ENCODE results near the gene LRMDA. TPM values are rescaled to one million over a fixed set of nuclear protein-coding genes. Genes with fewer than 3 reads are reported as not detected.

The LRMDA gene
- total and polyA plus RNA-seq, 4 experiments from 2014 or later: not detected

DNA sequence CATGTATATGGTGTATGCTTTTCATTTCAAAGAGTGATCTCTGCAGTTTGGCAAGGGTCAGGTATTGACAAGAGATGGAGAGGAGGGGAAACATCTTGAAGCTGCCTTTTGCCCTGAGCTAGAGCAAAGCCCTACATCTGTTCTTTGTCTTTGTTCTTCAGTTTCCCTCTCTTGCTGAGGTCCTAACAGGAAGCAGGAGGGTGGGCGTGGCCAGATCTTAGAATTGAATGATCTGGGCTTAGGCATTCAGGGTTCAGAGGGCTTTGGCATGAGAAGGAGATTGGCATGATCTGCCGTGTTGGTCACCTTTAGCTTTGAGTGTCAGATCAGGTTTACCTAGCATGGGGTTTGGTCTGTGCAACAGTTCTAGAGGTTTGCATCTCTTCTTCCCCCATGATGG is 41.3 kb downstream of the LRMDA start:
- Mint-ChIP-seq H3K9me3 (peaks cover 0 to 7% (median 0%) of the 10 kb centered on the region in 8 donors), H3K27ac (no peak overlapping the region), H3K27me3 (peaks cover 6 to 11% of the 10 kb centered on the region in 2 donors), H3K4me3 (no peak overlapping the region), H3K4me1 (no peaks in the 10 kb centered on the region), H3K36me3 (no peaks in the 10 kb centered on the region)
- H3K4me1 ChIP-seq (ENCODE audit: insufficient read depth, low read length): no peaks in the 10 kb centered on the region
- H3K36me3 ChIP-seq (ENCODE audit: insufficient read depth, low read length): no peaks in the 10 kb centered on the region
- ChIA-PET POLR2A (ENCODE audit: partially characterized antibody) (no interaction called here), CTCF (ENCODE audit: partially characterized antibody) (no interaction called here)
- DNase-seq: no peak
- no peak overlapping the region for H3K27ac ChIP-seq (ENCODE audit: low read depth, low read length)
- intact Hi-C loops (cut with micrococcal nuclease): no loop called here
- no peak overlapping the region for H3K4me3 ChIP-seq (ENCODE audit: low read length in 2 of 2)
- H3K9me3 ChIP-seq (ENCODE audit: control insufficient read depth in 1 of 2, low read length in 2 of 2): no peaks in the 10 kb centered on the region
- no peaks in the 10 kb centered on the region for H3K27me3 ChIP-seq (ENCODE audit: insufficient read depth, low read length)

DNA sequence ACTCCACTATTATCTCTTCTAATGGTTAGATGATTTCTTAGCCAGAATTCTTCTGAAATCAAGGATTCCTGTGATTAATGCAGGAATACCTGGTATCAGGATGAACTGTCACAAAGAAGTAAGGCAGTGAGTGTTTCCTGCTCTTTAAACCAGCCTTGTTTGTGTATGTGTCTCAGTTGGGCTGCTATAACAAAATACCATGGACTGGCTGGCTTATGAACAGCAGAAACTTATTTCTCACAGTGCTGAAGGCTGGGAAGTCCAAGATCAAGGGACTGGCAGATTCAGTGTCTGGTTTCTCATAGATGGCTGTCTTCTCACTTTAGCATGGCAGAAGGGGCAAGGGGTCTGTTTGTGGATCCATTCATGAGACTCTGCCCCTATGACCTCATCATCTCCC is 42.7 kb downstream of the LRMDA start:
- peaks cover 6 to 11% of the 10 kb centered on the region in 2 donors for H3K27me3 Mint-ChIP-seq
- Histone ChIP-seq H3K9me3 (ENCODE audit: control insufficient read depth in 1 of 2, low read length in 2 of 2) (no peaks in the 10 kb centered on the region), H3K4me3 (ENCODE audit: low read length in 2 of 2) (no peak overlapping the region), H3K36me3 (ENCODE audit: insufficient read depth, low read length) (no peaks in the 10 kb centered on the region), H3K27ac (ENCODE audit: low read depth, low read length) (no peak overlapping the region), H3K4me1 (ENCODE audit: insufficient read depth, low read length) (no peaks in the 10 kb centered on the region), H3K27me3 (ENCODE audit: insufficient read depth, low read length) (no peaks in the 10 kb centered on the region)
- H3K4me3 Mint-ChIP-seq: no peak overlapping the region
- ChIA-PET POLR2A (ENCODE audit: partially characterized antibody) (no interaction called here), CTCF (ENCODE audit: partially characterized antibody) (no interaction called here)
- no peak overlapping the region for H3K27ac Mint-ChIP-seq
- DNase-seq: no peak
- H3K36me3 Mint-ChIP-seq: no peaks in the 10 kb centered on the region
- no peaks in the 10 kb centered on the region for H3K4me1 Mint-ChIP-seq
- peaks cover 0 to 7% (median 0%) of the 10 kb centered on the region in 8 donors for H3K9me3 Mint-ChIP-seq
- intact Hi-C loops (cut with micrococcal nuclease): no loop called here

DNA sequence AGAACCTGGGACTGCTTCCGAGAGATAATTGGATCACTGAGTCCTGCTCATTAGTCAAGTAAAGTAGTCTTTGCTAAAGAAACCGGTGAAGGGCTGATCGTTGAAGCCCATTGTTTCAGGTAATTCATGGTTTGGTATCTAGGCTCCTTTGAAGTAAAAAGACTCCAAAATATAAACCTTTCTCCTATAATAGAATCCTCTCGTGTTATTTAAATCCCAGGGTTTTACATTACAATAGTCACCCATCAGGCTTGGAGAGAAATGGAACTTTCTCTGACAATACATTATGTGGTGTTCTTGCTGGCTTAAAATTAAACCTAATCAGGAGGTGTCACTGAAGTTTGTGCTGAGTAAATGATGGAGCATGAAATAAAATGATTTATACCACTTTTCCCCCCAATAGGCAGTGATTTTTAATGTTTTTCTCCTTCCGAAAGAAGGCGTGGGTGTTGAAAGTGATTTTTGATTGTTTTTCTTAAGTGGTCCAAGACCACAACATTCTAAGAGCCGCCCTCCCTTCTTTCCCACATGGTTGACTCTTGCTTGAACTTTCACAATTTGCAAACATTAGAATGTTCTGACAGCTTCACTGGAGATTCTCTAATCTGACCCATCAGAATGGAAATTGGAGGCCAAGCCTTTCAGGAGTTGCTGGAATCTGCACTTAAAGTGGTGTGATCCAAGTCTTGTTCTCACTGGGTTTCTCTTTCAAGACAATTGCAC is 44.2 kb downstream of the LRMDA start:
- H3K27me3 Mint-ChIP-seq: peaks cover 6 to 9% of the 10 kb centered on the region in 2 donors
- no peak for DNase-seq
- H3K4me3 ChIP-seq (ENCODE audit: low read length in 2 of 2): no peak overlapping the region
- ChIA-PET CTCF (ENCODE audit: partially characterized antibody) (no interaction called here), POLR2A (ENCODE audit: partially characterized antibody) (no interaction called here)
- no peaks in the 10 kb centered on the region for H3K36me3 ChIP-seq (ENCODE audit: insufficient read depth, low read length)
- intact Hi-C loops (cut with micrococcal nuclease): no loop called here
- H3K27ac Mint-ChIP-seq: no peak overlapping the region
- H3K4me1 Mint-ChIP-seq: no peaks in the 10 kb centered on the region
- no peaks in the 10 kb centered on the region for H3K4me1 ChIP-seq (ENCODE audit: insufficient read depth, low read length)
- H3K36me3 Mint-ChIP-seq: no peaks in the 10 kb centered on the region
- no peak overlapping the region for H3K4me3 Mint-ChIP-seq
- H3K27ac ChIP-seq (ENCODE audit: low read depth, low read length): no peak overlapping the region
- H3K9me3 ChIP-seq (ENCODE audit: control insufficient read depth in 1 of 2, low read length in 2 of 2): no peaks in the 10 kb centered on the region
- no peaks in the 10 kb centered on the region for H3K27me3 ChIP-seq (ENCODE audit: insufficient read depth, low read length)
- H3K9me3 Mint-ChIP-seq: peaks cover 0 to 7% (median 0%) of the 10 kb centered on the region in 8 donors

DNA sequence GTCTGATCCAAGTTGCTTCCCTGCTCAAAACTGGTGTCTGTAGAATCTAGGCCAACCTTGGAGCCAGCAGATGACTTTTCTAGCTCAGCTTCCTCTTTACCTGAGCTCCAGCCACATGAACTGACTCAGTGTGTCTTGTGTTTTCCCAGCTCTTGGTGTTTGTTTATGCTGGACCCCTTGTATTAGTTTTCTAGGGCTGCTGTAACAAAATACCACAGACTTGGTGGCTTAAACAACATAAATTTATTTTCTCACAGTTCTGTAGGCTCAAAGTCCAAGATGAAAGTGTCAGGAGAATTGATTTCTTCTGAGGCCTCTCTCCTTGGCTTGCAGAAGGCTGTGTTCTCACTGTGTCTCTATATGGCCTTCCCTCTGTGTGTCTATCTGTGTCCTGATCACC is 45.1 kb downstream of the LRMDA start:
- intact Hi-C loops (cut with micrococcal nuclease): no loop called here
- peak overlapping the region in 1 of 7 donors; percentile 69 for H3K27ac Mint-ChIP-seq
- ChIA-PET POLR2A (ENCODE audit: partially characterized antibody) (no interaction called here), CTCF (ENCODE audit: partially characterized antibody) (no interaction called here)
- Histone ChIP-seq H3K4me1 (ENCODE audit: insufficient read depth, low read length) (no peaks in the 10 kb centered on the region), H3K36me3 (ENCODE audit: insufficient read depth, low read length) (no peaks in the 10 kb centered on the region), H3K9me3 (ENCODE audit: control insufficient read depth in 1 of 2, low read length in 2 of 2) (no peaks in the 10 kb centered on the region), H3K27ac (ENCODE audit: low read depth, low read length) (no peak overlapping the region), H3K27me3 (ENCODE audit: insufficient read depth, low read length) (no peaks in the 10 kb centered on the region), H3K4me3 (ENCODE audit: low read length in 2 of 2) (no peak overlapping the region)
- no peak for DNase-seq
- no peaks in the 10 kb centered on the region for H3K4me1 Mint-ChIP-seq
- H3K36me3 Mint-ChIP-seq: no peaks in the 10 kb centered on the region
- H3K4me3 Mint-ChIP-seq: no peak overlapping the region
- H3K27me3 Mint-ChIP-seq: peaks cover 6 to 7% of the 10 kb centered on the region in 2 donors
- peaks cover 0 to 7% (median 0%) of the 10 kb centered on the region in 8 donors for H3K9me3 Mint-ChIP-seq

DNA sequence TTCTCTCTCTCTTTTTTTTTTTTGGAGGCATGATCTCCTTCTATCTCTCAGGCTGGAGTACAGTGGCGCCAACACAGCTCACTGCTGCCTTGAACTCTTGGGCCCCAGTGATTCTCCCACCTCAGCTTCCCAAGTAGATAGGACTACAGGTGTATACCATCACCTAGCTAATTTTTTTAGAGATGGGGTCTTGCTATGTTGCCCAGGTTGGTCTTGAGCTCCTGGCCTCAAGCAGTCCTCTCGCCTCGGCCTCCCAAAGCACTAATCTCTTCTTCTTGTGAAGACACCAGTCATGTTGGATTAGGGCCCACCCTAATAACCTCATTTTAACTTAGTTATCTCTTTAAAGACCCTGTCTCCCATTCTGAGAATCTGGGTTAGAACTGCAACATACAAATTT is 45.6 kb downstream of the LRMDA start:
- intact Hi-C loops (cut with micrococcal nuclease): no loop called here
- H3K27ac ChIP-seq (ENCODE audit: low read depth, low read length): no peak overlapping the region
- H3K27me3 Mint-ChIP-seq: peaks cover 4 to 7% of the 10 kb centered on the region in 2 donors
- no peaks in the 10 kb centered on the region for H3K4me1 ChIP-seq (ENCODE audit: insufficient read depth, low read length)
- POLR2A ChIA-PET (ENCODE audit: partially characterized antibody): no interaction called here
- H3K9me3 Mint-ChIP-seq: peaks cover 0 to 7% (median 0%) of the 10 kb centered on the region in 8 donors
- CTCF ChIA-PET (ENCODE audit: partially characterized antibody): no interaction called here
- no peak for DNase-seq
- H3K4me1 Mint-ChIP-seq: no peaks in the 10 kb centered on the region
- H3K4me3 Mint-ChIP-seq: no peak overlapping the region
- no peaks in the 10 kb centered on the region for H3K36me3 ChIP-seq (ENCODE audit: insufficient read depth, low read length)
- no peaks in the 10 kb centered on the region for H3K27me3 ChIP-seq (ENCODE audit: insufficient read depth, low read length)
- no peak overlapping the region for H3K4me3 ChIP-seq (ENCODE audit: low read length in 2 of 2)
- no peaks in the 10 kb centered on the region for H3K36me3 Mint-ChIP-seq
- H3K9me3 ChIP-seq (ENCODE audit: control insufficient read depth in 1 of 2, low read length in 2 of 2): no peaks in the 10 kb centered on the region
- H3K27ac Mint-ChIP-seq: peak overlapping the region in 1 of 7 donors; percentile 69

DNA sequence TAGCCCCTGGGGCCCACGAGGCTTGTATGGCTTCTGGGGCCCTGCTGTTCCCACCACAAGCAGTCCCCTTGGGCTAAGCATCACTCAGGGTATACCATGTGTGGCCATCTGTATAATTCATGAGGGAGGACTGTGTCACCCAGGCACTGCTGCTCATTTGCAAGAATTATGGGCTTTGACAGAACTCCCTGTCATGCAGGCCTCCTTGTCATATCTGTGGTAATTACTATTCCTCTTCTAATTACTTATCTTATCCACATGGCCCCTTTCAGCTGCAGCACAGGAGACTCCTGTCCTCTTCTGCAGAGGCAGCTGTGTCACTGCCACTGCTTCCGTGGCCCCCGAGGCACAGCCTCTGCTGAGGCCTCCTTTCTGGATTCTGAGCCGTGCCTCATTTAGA is 46.3 kb downstream of the LRMDA start:
- intact Hi-C loops (cut with micrococcal nuclease): no loop called here
- H3K27ac ChIP-seq (ENCODE audit: low read depth, low read length): no peak overlapping the region
- H3K4me3 Mint-ChIP-seq: no peak overlapping the region
- H3K36me3 Mint-ChIP-seq: no peaks in the 10 kb centered on the region
- no peak for DNase-seq
- no peak overlapping the region for H3K27ac Mint-ChIP-seq
- H3K4me3 ChIP-seq (ENCODE audit: low read length in 2 of 2): no peak overlapping the region
- H3K9me3 ChIP-seq (ENCODE audit: control insufficient read depth in 1 of 2, low read length in 2 of 2): no peaks in the 10 kb centered on the region
- H3K27me3 Mint-ChIP-seq: peaks cover 1 to 7% of the 10 kb centered on the region in 2 donors
- CTCF ChIA-PET (ENCODE audit: partially characterized antibody): no interaction called here
- POLR2A ChIA-PET (ENCODE audit: partially characterized antibody): no interaction called here
- no peaks in the 10 kb centered on the region for H3K27me3 ChIP-seq (ENCODE audit: insufficient read depth, low read length)
- no peaks in the 10 kb centered on the region for H3K36me3 ChIP-seq (ENCODE audit: insufficient read depth, low read length)
- peaks cover 0 to 7% (median 0%) of the 10 kb centered on the region in 8 donors for H3K9me3 Mint-ChIP-seq
- no peaks in the 10 kb centered on the region for H3K4me1 Mint-ChIP-seq
- H3K4me1 ChIP-seq (ENCODE audit: insufficient read depth, low read length): no peaks in the 10 kb centered on the region

DNA sequence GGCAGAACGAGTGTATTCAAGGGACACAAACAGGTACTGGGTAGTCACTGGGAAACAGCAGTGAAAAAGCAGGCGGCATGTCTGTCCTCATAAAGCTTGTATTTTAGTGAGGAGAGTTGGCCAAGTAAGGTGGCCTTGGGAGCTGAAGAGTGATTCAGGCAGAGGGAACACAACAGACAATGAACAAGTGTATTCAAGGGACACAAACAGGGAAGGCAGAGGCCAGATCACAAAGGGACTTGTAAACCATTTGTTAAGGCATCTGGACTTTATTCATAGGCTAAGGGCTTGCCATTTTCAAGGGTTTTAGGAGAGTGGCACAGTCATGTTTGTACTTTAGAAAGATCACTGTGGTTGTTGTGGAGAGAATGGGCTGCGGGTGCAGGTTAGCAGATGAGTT is 49.0 kb downstream of the LRMDA start:
- H3K27me3 ChIP-seq (ENCODE audit: insufficient read depth, low read length): no peaks in the 10 kb centered on the region
- H3K4me1 ChIP-seq (ENCODE audit: insufficient read depth, low read length): no peaks in the 10 kb centered on the region
- Mint-ChIP-seq H3K4me3 (no peak overlapping the region), H3K9me3 (peaks cover 0 to 5% (median under 1%) of the 10 kb centered on the region in 8 donors), H3K4me1 (no peaks in the 10 kb centered on the region), H3K36me3 (no peaks in the 10 kb centered on the region), H3K27ac (no peak overlapping the region), H3K27me3 (peaks cover 1 to 2% of the 10 kb centered on the region in 2 donors)
- no peak for DNase-seq
- ChIA-PET CTCF (ENCODE audit: partially characterized antibody) (no interaction called here), POLR2A (ENCODE audit: partially characterized antibody) (no interaction called here)
- H3K4me3 ChIP-seq (ENCODE audit: low read length in 2 of 2): no peak overlapping the region
- H3K27ac ChIP-seq (ENCODE audit: low read depth, low read length): no peak overlapping the region
- no peaks in the 10 kb centered on the region for H3K9me3 ChIP-seq (ENCODE audit: control insufficient read depth in 1 of 2, low read length in 2 of 2)
- intact Hi-C loops (cut with micrococcal nuclease): no loop called here
- no peaks in the 10 kb centered on the region for H3K36me3 ChIP-seq (ENCODE audit: insufficient read depth, low read length)
